Stimulated activated CD4-positive, alpha-beta T cell treated with anti-CD3 and anti-CD28 coated beads, Interleukin-2, amount 100 ng/mL, for 48 hours (primary cell): Measurements from ENCODE around the gene GRID1.

Experiments used
- DNase-seq, 2 donors: peaks; one replicate each; pipeline ENCODE4 v3.0.0-alpha.2; 2020

Gene GRID1

DNA sequence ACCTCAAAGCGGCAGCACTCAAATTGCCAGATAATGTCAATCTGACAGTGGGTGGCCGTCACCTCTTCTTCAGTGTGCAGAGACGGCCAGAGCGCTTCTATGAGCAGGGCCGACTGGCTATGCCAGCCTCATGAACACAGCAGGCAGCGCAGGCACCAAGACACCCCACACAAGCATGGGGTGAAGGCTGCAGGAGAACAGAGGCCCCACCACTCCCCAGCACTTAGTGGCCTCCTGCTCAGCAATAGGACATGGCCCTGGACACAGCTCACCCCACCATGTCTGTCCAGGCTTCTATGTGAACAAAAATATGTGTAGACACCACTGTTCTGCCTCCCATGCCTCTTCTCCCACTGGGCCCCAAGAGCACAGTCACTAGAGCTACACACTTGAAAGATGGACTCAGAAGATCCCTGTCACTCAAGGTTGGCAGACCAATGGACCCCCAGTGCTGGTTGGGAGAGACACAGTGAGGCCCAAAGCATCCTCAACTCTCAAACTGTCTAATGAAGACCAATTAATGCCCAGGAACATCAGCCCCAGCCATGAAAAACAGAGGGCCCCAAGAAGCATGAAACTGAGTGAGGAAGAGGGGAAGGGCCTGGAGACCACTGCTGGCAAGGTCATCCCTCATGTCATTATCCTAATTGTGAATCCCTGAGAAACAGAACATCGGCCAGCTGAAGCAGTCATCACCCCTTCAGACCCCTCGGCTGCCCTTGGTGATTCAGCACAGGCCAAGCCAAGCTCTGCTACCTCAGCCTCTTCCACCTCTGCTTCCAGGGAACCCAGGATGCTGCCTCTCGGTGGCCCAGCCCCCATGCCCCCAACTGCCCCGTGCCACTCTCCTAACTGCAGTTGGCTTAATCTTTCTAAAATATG is 77.7 kb downstream of the GRID1 start:
- DNase-seq: no peak

DNA sequence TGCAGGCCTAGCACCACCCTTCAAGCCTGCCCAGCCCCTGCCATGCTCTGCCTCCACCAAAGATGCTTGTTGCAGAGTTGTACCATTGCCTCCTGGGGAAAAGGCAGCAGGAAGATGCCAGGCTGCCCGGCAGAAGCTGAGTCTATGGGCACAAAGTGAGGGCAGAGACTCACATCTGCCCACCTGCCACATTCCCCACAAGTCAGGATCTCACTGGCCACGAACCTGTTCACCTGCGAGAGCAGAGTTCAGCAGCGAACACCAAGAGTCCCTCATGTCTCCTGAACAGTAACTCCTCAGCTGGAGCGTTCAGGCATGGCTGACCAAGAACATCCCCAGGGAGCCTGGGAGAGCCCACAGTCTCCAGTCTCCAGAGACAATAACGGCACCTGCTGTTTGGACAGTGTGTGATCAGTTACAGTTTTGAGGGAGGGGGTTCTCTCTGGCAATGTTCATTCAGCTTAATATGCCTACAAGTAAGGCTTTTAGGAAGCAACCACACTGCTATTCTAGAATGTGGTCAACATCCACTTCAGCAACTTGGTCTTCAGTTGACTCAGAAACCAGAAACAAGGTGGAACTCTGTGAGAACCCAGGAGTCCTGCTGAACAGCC is 78.5 kb downstream of the GRID1 start:
- DNase-seq: no peak

DNA sequence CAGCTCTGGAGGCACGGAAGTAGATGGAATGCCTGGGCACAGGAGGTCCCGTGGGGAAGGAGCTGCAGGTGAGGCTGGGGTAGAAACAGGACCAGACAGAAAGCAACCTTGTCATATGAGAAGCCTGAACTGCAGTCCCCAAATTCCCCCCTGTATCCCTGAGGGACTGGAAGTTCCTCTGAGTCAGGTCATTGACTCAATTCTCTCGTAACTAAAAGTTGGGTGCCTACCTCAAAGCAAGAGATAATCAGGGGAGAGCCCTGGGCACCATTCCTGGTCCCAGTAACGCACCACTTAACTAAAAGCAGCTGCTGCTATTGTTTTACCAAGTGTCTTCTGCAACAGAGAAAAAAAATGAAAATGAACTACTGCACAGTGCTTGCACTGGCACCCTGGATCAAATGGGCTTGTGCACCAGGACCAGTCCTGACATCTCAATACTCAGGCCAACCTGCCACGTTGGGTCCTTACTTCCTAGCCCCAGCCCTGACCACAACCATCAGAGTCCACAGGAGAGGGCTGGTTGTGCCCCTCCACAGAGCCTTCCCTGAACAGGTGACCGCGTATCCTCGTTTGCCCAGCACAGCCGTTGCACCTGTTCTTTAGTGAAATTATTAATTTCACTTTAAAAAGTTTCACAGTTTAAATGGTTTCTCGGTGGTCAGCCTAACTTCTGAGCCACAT is 79.3 kb downstream of the GRID1 start:
- no peak for DNase-seq

DNA sequence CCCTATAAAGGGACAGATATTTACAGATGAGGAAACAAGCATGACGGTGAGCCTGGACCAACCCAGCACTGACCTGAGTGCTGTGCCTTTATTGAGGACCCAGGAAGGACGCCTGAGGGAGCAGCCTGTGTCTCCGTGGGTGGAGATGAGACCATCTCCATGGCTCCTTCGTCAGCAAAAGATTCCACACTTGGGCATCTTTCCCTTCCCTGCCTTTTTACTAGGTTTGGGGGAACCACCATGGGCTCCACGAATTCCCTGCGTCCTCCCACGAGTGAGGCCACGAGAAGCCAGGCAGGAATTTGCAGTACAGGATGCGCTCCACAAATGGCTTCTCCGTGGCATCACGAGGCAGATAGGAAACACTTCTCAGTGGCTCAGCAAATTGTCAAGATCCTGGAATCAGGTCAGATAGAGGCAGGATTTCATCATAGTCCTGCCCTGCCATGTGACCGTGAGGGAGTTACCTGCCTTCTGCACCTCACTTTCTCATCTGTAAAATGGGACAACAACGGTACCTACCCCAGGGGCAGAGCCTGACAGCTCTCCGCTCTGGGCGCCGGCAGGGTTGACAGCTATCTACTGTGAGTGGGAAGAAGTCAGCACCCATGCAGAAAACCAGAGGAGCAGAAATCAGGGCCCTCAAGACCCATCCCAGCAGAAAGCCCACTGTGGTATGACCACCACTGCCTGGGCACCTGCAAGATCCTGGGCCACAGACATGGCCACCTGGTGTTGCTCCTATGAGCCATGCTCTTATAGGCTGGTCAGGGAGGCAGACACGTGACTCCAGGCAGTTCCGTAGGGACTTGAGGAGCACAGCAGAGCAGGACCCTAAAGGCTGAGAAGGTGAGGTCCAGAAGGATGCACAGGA is 80.1 kb downstream of the GRID1 start:
- no peak for DNase-seq

DNA sequence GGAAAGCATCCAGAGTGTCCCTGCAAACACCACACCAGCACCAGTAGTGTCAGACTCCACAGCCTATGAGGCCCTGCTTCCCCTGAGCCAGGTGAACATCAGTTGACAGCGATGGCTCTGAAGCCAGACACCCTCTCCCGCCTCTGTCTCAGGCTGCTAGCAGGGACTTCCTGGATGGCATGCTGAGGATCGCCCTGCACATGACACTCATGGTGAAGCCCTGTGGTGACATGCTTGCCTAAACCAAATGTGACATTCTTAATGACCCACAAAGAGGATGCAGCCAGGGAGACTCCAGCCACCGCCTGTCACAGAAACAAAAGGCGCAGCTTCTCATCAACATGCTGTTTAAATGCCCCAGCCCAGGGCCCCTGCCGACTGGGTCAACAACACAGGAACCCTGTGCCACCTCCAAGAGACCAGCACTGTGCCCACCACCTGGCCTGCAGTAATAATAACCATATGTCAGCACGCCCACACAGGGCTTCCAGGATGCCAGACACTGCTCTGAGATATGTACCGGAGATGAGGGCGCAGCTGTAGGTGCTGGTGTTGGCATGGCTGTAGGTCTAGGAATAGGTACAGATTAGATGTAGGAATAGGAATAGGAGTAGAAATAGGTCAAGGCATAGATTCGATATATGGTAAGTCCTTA is 81.3 kb downstream of the GRID1 start:
- no peak for DNase-seq

DNA sequence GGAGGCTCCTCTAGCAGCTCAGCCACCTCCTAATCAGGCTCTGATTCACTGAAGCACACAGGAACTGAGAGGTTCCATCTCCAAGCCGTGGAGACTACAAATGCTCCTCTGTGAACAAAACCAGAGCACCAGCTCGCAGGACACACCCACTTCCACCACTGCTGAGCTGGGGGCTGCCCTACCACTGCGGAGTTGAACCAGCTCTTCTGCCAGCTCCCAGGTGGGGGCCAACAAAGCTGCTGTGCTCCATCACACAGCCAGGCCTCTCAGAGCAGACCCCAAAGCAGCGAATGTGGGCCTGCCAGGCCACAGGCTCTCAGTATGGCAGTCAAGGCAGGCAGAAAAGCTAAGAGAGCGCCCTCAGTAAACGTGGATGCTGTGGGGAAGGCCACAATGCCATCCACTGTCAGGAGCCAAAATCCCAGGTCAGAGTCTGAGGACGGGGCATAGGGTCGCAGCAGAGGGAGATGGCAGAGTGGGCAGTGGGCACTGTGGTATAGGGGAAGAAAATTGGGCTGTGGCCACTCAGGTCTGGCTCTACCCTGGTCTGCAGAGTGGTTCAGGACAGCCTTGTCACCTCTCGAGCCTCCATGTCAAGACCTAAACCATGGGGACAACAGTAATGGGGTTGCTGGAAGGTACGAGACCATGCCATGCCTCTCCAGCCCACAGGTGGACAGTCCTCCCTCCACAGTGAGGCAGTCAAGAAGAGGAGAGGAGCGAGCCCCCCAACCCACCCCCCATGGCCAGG is 82.1 kb downstream of the GRID1 start:
- DNase-seq: no peak

DNA sequence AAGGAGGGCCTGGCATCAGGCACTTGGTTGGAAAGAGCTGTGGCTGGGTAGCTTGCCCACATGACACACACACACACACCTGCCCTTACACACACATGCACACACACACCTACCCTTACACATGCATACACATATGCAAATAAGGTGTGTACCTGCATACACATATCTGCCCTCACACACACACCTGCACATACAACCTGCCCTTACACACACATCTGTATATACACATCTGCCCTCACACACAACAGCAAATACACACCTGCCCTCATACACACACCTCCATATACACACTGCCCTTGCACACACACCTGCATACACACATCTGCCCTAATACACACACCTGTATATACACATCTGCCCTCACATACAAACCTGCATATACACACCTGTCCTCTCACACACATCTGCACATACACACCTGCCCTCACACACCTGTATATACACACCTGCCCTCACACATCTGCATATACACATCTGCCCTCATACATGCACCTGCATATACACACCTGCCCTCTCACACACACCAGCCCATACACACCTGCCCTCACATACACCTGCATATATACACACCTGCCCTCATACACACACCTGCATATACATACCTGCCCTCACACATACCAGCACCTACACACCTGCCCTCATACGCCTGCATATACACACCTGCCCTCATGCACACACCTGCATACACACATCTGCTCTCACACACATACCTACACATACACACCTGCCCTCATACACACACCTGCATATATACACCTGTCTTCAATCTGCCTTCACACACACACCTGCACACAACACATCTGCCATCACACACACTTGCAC is 82.9 kb downstream of the GRID1 start:
- DNase-seq: no peak

DNA sequence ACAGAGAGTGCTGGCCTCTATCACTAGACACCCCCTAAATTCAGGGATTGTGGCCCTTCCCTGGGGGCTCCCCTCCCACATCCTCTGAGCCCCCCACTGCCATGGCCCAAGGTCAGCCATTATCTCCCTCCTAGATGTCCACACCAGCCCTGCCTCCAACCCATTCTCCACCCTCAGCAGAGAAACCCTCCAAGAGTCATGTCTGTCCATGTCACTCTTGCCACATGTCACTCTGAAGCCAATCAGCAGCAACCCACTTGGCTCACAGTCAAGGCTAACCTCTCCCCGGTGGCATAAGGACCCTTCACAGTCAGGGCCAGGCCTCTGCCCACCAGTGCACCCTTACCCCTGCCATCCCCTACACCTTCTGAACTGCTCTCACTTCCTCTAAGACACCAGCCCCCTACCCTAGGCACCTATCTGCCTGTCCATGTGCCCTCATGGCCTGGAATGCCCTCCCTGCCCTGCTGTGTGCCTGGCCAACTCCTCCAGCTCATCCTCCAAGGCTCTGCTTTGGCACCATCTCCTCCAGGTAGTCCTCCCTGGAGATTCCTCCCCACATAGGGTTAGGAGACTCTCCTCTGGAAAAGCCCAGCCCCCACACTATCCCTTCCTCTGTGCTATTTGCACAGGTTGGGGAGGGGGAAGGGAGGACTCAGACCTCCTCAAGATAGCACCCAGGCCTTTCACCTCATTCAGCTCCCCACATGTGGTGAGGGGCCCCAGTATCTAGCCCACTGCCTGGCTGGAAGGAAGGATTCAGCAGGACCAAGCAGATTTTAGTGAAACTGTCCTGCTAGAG is 83.7 kb downstream of the GRID1 start:
- no peak for DNase-seq

DNA sequence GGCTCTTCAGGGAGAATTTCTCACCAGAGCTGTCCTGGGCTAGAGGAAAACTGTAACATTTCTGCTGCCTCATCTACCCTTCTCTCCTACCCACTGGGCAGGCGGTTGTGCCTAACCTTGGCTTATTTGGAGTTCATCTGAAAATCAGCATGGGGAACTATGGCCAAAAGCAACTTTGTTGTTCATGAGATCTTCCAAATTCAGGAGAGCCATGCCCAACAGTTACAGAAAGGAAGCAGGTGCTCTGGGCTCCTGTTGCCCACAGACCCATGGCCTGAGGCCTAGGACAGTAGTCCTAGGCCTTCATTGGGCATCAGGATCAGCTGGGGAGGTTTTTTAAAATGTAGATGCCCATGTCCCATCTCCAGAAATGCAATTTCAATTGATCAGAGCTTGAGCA is 85.2 kb downstream of the GRID1 start:
- DNase-seq: no peak

DNA sequence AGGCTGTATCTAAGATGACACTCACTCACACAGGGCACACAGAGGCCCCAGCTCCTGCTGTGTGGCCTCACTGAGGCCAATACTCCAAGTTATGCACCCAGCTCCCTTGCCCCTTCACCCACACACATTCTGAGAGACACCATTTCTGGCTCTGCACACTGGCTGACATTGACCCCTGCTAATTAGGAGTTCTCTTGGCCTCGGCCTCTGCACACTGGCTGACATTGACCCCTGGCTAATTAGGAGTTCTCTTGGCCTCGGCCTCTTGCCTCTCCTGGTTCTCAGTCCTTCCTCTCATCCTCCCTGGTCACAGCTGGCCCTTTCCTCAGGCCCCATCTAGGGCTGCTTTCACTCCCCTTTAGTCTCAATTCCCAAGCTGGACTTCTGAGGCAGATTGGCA is 97.3 kb downstream of the GRID1 start:
- no peak for DNase-seq

DNA sequence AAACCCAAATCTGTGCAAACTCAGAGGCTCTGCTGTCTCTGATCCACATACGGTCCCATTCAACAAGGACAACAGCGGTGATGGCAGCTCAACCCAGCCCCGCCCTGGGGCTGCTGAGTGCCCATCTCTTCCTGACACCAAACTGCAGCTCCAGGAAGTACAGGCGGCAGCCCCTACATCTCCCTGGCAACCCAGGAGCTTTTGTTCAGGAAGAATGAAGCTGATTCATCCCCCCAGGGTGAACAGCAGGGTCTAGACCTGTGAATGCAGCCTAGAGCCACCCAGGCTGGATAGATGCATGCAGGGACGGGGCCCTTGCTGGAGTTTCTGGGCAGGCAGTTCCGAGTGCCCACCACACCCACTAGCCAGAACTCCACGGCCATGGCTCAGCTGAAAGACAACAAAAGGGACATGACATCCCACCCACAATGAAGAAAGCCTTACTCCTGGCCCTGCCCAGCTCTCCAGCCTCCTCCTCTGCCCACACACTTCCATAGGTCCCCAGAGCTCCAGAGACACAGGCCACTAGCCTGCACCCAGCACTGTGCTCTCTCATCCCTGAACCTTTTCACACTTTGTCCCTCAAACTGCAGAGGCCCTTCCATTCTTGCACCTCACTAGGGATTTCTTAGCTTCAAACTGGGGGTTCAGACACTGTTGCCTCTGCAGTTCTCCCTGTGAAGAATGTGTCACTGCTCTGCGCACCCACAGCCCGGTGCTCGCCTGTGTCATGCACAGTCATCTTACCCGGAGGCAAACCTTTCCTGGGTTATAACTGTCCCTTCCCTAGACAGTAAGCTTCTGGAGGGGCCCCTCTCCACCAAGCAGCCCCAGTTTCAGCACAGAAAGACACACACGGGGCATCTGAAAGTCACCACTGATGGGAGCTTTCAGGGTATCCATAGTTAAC is 99.1 kb downstream of the GRID1 start:
- no peak for DNase-seq

DNA sequence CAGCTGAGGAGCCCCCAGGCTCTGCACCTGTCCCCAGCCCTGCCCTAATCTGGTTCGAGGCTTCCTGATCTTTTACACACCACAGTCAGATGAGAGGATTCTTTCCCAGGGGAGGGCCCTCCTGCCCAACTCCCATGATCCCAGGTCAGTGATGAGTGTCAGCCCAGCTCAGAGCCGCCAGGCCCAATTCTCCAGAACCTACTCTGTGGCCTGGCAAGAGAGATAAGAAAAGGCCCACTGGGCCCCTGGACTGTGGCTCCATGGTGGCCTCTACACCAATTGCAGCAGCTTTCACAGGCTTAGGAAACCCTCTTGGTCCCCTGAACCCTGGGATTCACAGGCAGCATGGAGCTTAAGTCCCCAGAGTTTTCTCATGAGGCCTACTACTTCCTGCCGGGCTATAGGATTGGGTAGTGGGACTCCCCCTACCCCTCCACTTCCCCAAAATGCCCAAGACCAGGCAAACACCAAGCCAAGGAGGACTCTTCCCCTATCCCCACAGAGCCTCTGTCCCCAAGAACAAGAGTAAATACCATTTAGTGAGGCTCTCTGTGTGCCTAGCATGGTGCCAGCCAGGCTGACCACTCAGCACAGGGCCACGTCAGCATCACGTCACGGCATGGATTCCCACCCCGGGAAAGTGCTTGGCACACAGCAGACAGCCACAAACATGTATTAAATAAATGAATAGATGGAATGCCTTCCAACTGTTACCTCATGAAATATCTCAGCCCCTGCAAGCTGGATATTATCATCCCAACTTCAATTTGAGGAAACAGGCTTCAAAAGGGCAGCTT is 100.0 kb downstream of the GRID1 start:
- DNase-seq: no peak

DNA sequence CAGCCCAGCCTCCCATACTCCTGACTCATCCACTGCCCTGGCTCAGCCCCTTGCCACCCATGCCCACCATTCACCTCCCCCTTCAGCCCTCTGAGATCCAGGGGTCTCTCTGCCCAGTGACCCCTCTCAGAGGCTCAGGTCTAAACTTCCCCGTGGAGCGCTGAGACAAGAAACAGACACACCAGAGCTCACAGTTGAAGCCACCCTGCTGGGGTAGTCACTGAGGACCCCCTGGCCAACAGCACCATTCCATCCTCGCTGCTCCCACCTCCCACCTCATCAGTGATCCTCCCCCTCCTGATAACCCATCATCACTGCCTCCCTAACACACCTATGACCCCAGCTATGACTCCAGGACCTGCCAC is 100.7 kb downstream of the GRID1 start:
- no peak for DNase-seq

DNA sequence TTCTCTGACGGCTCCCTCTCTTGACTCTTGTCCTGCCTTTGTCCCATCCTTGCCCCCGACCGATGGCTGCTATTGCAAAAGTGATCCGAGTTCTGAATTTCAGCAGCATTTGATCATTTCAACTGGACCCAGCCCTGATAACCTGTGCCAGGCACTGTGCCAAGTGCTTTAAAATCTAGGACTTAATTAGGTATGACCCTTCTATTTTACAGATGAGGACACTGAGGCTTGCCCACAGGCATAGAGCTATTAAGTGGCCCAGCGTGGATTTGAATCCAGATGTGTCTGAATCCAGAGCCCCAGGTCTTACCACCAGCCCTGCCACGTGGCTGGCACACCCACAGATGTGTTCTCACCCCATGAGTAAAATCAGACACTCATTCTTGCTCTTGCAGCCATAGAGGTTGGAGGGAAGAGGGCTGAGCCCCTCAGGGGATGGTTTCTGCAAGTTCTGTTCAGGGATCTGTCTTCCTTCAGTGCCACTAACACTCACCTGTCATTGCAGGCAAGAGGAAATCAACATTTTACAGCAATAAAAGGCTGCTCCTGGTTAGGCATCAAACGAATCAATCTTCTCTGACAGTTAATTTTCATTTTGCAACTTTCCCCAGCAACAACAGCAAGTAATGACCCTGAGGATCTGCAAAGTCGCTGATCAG is 101.2 kb downstream of the GRID1 start:
- no peak for DNase-seq

DNA sequence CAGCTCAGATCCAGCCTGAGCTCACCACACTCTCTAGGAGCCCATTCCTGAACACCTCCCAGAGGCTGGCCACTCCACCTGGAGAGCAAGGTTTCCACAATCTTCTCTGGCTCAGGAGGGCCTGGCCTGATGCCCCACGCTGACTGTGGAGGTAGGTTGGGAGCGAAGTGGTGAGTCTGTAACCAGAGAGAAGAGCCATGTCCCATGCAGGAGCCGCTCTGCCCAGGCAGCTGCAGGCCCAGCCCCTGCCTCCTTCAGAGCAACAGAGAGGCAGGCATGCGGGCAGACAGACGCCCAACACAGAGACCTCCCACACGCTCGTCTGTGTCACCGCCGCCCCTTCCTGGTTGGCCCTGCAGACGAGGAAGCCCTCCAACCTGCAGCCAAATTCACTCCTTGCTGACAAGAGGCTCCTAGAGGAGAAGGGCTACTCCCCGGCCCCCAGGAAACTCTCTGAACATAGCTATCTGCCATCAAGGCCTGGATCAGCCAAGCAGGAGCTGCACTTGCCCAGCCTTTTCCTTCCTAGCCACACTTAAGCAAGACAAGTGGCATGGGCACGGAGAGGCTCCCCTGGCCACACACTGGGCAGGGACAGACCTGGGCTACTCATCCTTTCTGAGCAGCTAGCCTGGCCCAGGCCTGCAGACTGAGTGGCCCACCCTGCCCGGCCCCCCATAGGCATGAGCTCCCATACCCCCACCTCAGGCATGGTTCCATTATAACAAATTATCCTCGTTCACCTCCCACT is 101.9 kb downstream of the GRID1 start:
- DNase-seq: no peak

DNA sequence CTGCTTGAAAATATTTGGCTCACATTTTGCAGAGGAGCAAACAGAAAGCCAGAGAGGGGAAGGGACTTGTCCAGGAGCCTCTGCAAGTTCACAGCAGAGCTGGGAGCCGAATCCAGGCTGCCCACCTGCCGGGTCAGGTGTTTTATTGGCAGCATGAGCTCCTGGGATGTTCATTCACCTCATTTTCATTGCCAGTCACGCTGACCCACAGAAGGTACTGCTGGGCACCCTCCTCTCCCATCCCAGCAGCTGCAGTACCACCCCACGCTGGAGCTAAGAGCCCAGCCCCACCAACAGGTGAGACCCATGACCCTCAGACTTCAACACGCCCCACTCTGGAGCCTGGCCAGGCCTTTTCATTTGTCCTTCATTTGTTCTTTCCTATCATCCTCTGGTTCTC is 102.7 kb downstream of the GRID1 start:
- DNase-seq: no peak

DNA sequence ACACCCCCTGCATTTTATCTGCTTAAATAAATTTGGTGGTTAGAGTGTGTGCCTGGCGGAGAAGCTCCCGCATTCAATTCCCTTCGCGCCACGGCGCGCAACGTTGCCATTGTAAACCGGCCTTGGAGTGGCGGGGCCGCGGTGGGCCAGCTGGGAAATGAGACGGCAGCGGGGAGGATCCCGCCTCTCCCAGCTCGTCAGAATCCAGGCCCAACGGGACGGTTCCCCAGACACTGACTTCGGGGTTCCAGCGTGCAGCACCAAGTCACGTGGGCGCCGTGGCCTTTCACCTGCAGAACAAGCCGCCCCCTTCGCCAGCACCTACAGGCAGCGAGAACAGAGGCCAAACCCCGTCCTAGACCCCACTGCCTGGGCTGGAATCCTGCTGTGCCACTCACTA is 103.4 kb downstream of the GRID1 start:
- no peak for DNase-seq
